Measurements from ENCODE around the gene RREB1.
"Not testable (repeated sequence)": the region's sequence is repeated elsewhere in the genome, so short reads cannot be mapped to it uniquely, and the experiment has no call there.

RREB1 gene

DNA sequence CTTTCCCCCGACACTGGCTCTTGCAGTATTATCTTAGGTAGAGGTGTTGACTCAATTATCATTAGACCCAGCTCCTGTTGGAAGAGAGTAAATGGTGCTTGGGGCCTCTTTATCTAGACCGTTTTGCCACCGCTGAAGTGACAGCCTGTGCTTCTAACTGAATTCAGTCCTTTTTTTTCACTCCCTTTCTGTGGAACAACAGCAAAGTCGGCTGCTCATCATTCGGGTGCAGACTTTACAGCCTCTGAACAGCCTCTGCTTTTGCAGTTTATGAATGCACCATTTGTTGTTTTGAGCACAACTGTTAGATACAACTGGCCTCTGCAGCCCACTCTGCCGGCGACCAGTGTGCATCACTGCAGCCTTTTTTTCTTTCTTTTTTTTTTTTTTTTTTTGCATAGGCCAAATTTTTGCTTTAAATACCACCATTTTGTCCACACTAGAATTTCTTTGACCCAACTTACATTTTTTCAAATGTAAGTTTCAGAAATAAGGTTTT, 35.8 kb downstream of the RREB1 start:
- peak; percentile 34 for DNase-seq (ENCODE audit: low read depth, low spot score)

DNA sequence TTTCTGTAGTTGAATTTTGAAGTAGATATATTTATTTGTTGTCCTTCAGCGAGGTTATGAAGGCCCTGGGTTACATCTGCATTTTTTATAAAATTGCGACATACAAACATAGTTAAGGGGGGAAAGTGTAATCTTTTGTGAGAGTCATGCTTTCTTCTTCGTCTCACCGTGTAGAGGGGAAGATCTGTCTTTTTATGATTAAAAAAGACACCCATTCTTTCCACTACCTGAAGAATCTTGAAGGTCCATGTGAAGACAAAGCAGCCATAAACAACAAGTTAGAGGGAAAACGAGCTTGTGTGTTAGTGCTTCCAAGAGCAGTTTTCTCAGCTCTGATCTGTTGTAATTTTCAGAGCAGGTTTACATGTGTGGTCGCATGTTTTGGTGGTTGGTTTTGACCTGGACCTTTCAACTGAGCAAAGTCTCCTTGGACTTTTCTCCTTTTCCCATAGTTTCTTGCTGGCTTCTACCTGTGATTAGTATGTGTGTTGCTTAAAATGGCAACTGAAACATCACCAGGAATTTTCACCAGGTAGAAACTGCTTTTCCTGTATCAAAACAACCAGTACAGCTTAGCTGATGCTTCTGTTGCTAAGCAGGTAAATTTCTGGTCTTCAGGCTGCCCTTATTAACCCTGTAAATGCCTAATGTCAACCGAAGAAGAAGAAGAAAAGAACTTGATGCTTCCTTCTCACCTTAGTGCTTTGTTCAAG, 37.3 kb downstream of the RREB1 start:
- no peak for DNase-seq (ENCODE audit: low read depth, low spot score)

DNA sequence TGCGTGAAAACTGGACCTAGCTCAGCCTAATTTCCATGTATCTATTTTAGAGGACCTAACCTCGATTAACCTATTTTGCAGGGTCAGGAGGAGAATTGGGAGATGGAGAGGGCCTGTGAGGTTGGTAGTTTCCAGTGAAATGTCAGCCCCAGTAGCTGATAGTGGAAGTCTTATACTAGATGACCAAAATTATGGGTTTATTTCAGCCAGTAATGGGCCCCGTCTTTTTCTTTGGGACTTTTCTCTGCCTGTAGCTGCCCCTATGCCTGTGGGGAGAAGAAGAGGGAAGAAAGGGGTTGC, 37.8 kb downstream of the RREB1 start:
- no peak for DNase-seq (ENCODE audit: low read depth, low spot score)

DNA sequence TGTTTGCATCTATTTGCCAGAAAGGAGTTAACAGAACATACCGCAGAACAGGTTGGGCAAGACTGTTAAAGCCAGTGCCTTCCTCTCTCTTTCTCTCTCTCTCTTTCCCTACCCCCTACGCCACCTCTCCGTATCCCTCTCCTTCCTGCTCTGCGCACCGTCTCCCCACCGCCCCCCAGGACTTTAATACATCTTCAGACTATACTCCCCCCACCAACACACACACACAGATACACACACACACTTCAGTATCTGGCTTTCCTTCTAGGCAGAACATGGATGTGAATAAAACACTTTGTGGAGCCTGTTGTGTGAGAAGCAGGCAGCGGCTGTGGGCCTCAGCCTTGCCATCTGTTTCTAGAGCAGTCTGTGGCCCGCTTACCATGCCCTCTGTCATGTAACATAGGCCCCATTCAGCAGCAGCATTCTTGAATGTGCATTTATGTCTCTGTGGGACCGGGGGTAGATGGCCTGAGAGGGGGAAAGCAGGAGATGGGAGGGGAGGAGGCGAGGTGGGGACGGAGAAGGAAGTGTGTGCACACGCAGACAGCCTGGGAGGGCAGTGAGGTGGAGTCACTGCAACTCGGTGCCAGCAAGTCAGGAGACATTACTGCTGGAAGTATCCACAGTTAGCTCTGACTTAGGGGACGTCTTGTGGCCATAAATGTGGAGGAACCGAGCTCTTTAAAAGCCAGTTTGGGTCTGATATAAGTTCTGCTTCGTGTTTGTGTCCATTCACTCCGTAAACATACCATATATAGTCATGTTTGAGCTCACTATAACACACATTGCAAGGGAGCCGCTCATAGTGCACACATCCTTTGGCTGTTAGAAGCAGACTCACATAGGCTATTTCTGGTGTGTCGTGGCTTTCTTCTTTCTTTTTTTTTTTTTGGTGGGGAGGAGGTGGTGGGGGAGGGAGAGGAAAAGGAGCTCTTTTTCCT, 38.4 kb downstream of the RREB1 start:
- DNase-seq (ENCODE audit: low read depth, low spot score), result peak; percentile 52

DNA sequence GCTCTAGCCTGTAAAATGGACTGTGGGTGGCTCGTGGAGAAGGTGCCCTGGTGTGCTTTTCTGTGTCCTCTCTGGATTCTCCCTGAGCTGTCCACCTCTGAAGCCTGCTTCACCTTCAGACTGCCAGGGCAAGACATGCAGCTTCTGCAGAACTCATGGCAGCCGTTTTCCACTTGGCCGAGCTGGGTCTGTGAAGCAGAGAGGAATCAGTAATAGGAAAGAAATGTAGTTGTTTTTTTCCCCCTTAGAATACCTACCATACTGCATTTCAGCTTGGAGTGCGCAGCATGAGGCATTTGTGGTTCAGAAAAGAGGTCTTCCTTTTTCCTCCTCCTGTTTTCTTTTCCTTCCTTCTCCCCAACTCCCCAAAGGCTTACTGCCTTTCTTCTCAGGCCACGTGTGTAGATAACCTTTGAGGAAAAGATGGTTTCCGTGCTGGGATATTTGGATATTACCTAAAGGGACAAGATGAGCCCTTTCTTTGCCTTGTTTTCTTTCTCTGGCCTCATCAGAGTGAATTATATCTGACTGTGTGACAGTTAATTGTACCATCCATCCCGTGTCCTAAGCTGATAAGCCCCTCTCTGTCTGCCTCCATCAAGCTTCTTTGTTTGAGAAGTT, 39.4 kb downstream of the RREB1 start:
- DNase-seq (ENCODE audit: low read depth, low spot score), result peak; percentile 50

DNA sequence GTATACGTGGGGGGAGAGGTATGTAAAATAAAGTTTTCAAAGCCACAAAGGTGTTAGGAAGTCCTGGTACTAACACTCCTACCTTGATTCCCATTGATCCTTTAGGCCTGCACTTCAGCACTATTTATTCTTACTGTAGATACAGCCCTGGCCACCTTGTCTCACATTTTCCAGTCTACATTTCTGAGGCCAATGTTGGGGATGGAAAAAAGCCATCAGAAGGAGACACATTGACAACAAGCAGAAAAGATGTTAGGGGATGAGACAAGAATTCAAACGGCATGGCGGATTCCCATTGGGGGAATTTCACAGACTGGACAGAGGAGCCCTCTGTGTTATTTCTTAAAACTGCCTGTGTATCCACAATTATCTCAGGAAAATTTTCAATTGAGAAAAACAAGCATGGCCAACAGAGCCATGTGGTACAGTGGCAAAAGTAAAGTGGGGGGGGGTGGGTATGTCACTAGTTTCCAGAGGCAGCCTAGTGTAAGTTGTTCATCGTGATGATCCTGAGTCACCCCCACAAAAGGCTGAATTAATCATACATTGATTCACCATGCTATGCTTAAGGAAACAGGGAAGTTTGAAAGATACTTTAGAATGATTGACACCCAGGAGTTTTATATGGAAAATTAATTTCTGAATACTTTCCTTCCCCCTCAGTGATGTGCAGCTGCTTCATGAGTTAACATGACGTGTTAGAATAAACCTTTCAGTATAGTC, 40.5 kb downstream of the RREB1 start:
- DNase-seq (ENCODE audit: low read depth, low spot score), result peak; percentile 49

DNA sequence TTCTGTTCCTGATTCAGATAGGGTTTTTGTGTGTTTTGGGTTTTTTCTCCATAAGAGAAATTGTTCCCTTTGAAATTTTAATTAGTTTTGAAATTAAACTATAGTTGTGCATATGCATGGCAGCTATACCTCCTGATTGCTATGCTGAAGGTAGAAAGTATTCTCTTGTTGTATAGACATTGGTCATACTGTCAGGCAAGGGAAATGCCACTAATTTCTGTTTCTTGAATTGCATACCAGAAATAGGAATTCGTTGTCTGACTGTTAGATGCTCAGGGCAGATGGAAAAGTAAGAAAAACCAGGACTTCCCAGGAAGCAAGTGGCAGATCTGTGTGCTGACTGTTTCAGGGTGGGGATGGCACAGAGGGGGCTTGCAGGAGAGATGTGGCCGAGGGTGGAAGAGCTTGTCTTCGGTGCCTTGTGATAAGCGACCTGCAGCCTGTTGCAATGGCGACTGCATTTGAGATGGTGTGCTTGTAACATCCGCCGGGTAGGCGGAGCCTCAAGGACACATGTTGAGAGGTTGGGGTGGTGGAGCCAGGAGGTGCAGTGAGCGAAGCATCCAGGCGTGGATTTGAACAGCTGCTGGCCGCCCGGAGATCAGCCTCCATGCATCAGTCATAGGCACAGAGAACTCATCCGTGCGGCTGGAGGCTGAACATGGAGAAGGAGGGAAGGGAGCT, 42.8 kb downstream of the RREB1 start:
- DNase-seq (ENCODE audit: low read depth, low spot score), result no peak

DNA sequence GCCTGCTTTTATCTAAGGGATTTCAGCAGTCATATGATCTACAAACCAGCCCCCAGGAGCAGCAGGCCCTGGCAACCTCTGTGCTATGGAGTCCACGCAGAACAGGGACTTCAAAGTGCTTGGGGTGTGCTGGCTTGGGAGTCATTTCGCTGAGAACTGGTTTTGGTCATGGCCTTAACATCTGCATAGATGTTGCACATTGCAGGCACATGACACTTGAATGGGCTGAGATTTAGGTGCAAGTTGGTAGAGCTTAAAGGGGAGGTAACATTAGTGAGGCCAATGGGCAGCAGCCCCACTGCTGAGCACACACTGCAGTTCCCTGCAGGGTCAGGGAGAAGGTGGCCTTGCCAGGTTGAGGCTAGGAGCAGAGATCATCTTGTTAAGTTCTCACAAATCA, 43.6 kb downstream of the RREB1 start:
- no peak for DNase-seq (ENCODE audit: low read depth, low spot score)

DNA sequence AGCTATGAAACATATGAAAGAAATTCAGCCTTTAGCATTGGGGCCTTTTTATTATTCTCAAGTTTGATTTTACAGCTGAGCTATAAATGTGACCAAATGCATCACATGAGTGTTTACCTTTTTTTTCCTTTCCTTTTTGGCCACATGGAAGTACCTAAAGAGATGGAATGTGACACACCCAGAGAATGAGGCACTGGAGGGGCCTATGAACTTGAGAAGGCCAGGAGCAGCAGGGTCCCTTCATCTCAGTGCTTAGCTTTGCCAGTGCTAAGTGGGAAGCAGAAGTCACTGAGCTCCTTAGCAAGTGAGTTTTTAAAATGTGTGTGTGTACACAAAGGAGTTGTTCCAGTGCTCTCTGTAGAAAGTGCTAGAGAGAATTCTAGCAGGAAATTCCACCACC, 44.7 kb downstream of the RREB1 start:
- no peak for DNase-seq (ENCODE audit: low read depth, low spot score)

DNA sequence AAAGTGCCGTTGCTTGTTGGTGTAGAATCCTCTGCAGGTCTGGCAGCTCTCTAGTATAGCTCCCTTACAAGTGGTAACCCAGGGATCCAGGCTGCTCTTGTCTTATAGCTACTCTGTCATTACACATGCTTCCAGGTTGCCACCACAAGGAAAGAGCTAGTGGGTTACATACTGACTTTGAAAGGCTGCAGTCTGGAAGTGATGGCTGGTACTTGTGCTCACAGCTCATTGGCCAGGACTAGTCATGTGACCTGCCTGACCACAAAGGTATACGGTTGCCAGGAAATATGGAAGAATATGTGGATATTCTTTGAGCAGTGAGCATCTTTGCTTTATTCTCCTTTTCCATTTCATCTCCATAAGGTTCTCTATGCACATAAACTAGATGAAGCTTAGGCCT, 46.0 kb downstream of the RREB1 start:
- DNase-seq (ENCODE audit: low read depth, low spot score), result no peak

DNA sequence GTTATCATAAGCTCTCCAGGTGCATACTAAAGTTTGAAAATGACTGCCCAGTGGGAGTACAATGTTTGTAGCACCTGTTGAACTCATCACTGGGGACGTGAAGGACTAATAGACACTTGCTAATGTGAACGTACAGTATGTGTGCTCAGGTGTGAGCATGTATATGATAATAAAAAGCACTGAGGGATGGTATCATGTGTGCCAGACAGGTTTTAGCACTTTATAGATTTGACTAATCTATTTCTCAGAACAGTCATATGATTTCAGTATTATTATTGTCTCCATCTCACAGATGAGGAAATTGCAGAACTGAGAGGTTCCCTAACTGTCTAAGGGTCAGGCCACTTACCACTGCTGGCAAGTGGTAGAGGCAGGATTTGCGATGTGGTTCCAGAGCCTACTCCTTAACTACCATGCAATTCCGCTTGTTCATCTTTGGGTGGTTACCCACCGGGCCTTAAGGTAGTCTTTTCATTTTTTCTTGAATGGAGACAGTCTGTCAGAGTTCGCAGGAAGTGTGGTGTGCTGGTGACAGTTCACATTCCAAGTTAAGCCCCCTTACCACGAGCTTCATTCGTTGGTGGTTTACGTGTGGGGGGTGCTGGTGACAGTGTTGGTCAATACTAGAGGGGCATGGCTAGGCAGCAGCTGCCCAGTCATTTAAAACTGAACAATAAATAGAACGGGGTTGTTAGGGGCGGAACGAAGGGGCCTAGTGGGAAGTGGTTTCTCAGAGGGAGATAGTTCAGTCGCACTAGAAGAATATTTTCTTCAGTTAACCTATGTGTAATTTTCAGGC, 46.8 kb downstream of the RREB1 start:
- DNase-seq (ENCODE audit: low read depth, low spot score), result no peak

DNA sequence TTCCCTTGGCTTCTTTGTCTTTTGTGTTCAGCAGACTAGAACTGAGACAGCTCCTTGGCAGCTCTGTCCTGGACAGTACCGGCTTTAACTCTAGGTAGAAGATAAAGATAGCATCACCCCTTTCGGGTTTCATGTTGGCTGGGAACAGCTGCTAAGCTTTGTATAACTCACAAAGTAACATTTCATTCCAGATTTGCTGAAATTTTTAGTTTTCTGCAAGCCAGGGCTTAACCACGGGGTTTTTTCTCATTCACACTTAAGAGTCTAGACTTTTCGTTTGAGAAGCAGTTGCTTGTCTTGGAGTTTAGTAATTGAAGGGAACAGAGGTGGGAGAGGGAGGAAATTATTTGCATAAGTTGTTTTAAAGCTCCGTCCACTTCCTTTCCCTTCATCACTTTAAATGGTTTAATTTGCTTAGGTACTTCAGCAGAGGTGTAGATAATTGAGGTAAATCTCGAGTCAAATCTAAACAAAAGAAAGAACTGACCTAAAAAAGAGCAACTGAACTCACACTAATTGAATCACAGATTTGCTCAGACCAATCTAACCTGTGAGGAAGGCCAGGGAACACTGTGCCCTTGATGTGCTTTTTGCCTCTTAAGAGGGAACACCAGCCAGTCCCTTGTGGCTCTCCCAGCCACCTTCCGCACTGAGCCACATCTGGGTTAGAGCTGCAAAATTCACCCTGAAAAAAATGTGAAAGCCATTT, 48.3 kb downstream of the RREB1 start:
- DNase-seq (ENCODE audit: low read depth, low spot score), result no peak

DNA sequence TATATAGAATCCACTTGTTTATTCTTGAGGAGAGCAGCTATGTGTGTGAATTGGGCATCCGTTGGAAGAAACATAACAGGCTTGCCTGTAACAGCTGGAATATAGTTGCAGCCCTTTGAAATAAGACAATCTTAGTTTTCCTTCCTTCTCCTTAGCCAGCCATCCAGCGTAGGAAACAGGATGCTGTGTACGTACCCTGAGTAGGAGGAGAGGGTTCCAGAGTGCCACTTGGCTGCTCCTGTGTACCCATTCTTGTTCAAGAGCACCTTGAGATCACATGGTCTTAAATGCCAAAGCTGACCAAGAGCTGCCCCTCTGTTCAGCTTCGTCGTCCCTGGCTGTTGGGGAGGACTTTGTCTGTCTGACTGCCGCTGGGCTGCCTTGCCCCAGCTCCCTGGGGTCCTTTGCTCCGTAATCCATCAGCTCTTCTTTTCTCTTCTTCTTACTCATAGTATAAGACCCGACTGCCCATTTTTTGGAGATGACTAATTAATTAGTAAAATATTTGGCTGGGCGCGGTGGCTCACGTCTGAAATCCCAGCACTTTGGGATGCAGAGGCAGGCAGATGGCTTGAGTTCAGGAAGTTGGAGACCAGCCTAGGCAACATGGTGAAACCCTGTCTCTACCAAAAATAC, 49.0 kb downstream of the RREB1 start:
- peak; percentile 62 for DNase-seq (ENCODE audit: low read depth, low spot score)

DNA sequence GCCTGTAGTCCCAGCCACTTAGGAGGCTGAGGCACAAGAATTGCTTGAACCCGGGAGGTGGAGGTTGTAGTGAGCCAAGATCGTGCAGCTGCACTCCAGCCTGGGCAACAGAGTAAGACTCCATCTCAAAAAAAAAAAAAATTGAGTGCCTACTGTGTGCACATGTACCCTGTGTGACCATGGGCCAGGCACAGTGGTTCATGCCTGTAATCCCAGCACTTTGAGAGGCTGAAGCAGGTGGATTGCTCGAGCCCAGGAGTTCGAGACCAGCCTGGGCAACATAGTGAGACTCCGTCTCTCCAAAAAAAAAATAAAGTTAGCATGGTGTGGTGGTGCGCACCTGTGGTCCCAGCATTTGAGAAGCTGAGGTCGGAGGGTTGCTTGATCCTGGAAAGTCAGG, 49.5 kb downstream of the RREB1 start:
- not testable (repeated sequence) for DNase-seq (ENCODE audit: low read depth, low spot score)

DNA sequence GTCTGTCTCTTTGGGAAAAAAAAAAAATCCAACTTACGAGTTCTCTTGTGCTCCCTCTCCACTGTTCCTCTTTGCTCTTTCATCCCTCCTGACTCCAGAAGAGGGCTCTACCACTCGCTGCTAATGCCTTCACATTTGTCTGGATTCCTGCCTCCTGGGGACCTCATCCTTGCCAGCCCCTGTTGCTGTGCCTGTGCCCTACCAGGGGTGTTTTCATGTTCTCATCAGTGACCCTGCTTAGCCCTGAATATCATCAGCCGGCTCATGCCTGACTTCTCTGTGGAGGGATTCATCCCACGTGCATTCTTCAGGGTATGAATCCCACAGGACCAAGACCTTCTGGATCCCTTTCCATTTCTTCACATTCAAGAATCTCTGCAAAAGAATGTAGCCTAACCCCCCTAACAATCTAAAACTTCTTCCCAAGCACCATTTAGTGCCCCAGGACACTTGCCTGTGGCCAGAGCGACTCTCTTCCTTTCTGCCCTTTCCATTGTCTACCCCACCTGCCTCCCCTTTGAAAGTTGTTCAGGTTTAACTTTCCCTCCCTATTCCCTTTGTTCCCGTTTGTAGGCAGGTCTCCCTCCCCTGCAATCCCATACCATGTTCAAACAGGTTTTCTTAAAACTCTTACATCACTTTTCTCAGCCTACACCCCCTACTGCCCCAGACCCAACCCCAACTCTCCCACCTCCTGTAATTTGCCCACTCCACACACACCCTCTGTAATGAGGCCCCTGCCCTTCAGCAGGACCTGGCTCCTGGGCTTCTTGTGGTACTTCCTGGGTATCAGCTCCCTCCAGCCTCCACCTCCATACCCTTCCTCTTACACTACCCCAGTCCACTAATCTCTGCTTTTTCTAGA, 50.2 kb downstream of the RREB1 start:
- no peak for DNase-seq (ENCODE audit: low read depth, low spot score)

DNA sequence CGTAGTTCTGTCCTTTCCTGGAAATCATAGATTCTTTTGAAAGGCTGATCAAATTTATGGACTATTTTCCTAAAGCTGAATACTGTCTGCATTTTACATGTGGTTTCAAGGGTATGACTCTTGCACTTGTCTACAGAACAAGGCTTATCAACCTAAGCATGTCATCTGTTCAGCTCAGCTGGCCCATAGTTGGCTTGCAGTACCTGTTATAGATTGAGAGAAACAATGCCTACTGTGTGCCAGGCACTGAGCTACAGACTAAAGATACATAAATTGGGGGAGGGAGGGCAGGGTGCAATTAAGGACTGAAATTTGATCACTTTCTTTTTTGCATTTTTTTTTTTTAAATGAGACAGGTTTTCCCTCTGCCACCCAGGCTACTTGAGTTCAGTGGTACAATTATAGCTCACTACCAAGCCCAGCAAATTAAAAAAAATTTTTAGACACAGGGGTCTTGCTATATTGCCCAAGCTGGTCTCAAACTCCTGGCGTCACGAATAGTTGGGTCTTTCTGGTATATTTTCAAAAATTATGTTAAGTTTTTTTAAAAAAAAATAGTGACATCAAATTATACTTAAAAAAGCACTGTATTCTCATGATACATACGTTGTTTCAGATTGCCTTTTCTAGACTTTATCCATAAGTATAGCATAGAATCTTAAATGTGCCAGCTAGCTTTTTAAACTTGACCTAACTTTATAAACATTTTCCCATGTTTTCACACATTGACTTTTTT, 52.2 kb downstream of the RREB1 start:
- no peak for DNase-seq (ENCODE audit: low read depth, low spot score)

DNA sequence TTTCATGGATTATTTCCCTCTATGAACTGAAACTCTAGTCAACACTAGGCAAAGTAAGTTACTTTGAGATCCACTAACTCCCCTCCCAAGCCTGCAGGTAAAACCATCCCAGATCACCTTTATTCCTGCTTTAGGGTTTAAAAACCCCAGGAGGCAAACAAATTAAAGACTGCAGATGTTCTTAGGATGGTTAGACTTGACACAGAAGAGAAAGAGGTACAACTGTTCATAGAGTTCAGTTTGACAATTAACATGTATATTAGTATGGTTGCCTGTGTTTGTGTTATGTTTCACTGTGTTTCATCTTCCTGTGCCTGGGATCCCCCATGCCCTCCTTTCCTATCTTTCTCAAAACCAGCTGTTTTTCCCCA, 53.5 kb downstream of the RREB1 start:
- DNase-seq (ENCODE audit: low read depth, low spot score), result no peak

DNA sequence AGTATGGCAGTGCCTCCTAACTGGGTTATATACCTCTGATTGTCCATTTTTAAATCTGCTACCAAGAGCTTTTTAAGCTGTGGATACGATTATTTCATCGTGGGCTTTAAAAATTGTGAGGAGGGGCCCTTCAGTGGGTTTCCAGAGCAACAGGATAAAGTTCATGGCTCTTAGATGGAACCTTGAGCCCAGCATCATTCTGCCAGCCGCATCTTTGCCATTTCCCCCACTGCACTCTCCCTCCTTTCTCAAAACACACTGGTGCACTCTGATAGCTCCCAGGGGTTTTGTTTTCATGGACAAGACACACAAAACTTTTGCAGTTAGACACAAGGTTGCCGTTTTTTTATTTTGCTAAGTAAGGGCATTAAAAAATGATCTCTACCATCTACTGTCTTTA, 54.1 kb downstream of the RREB1 start:
- DNase-seq (ENCODE audit: low read depth, low spot score), result no peak
